CD4-positive, alpha-beta T cell treated with Interleukin-12 subunit alpha and Interleukin-12 subunit beta, for 1 hour (primary cell): ENCODE measurements around the gene FOXN3.

Source experiments
- DNase-seq: peaks from one replicate; pipeline ENCODE4 v3.0.0-alpha.2; 2020

FOXN3 gene

GRCh38 chr14:89327771-89328212, 89.2 kb downstream of the FOXN3 start:
- DNase-seq = no peak

GRCh38 chr14:89325959-89326358, 91.1 kb downstream of the FOXN3 start:
- no peak for DNase-seq

GRCh38 chr14:89325299-89325883, 91.6 kb downstream of the FOXN3 start:
- DNase-seq = peak; percentile 2

- DNase-seq = no peak
Measured at GRCh38 chr14:89324501-89325298, 92.3 kb downstream of the FOXN3 start.

GRCh38 chr14:89320381-89321000, 96.5 kb downstream of the FOXN3 start:
- DNase-seq = no peak

- DNase-seq = no peak
Measured at GRCh38 chr14:89319687-89320086, 97.3 kb downstream of the FOXN3 start.

- DNase-seq = no peak
Measured at GRCh38 chr14:89317051-89317691, 99.9 kb downstream of the FOXN3 start.

GRCh38 chr14:89315493-89316470, 101.3 kb downstream of the FOXN3 start:
- DNase-seq = no peak

- DNase-seq = no peak
Measured at GRCh38 chr14:89314274-89314673, 102.8 kb downstream of the FOXN3 start.

- DNase-seq = no peak
Measured at GRCh38 chr14:89312932-89313331, 104.1 kb downstream of the FOXN3 start.

GRCh38 chr14:89310211-89310610, 106.8 kb downstream of the FOXN3 start:
- DNase-seq = no peak

GRCh38 chr14:89309670-89310177, 107.3 kb downstream of the FOXN3 start:
- no peak for DNase-seq

GRCh38 chr14:89308232-89308959, 108.6 kb downstream of the FOXN3 start:
- no peak for DNase-seq

- DNase-seq = no peak
Measured at GRCh38 chr14:89307409-89307808, 109.6 kb downstream of the FOXN3 start.

- no peak for DNase-seq
Measured at GRCh38 chr14:89304972-89305703, 111.9 kb downstream of the FOXN3 start.

- DNase-seq = no peak
Measured at GRCh38 chr14:89304561-89304960, 112.5 kb downstream of the FOXN3 start.

GRCh38 chr14:89303456-89304435, 113.3 kb downstream of the FOXN3 start:
- peak; percentile 15 for DNase-seq

- DNase-seq = no peak
Measured at GRCh38 chr14:89302396-89302950, 114.6 kb downstream of the FOXN3 start.

- DNase-seq = no peak
Measured at GRCh38 chr14:89299587-89299986, 117.4 kb downstream of the FOXN3 start.
